CD14-positive monocyte (primary cell): ENCODE data around the gene SULT2B1. TPM values are rescaled to one million over a fixed set of nuclear protein-coding genes. Genes with fewer than 3 reads are reported as not detected.

Source experiments
- DNase-seq, 3 donors: peaks; one replicate each; pipeline ENCODE4 v3.0.0-alpha.2; 2011 to 2022
- H2AFZ ChIP-seq: 2 replicates; pipeline ENCODE4 v1.6.0; 2012; ENCODE audit warnings: mild to moderate bottlenecking, low read depth, low read length, inconsistent platforms; ENCODE audit not compliant: insufficient read depth, poor library complexity, severe bottlenecking
- H3K27ac ChIP-seq, 2 donors: 1 replicate in 1 of 2; 2 replicates in 1 of 2; pipeline ENCODE4 v1.5.1; 2012 to 2013; ENCODE audit warnings: low read length in 2 of 2, control low read depth in 1 of 2, inconsistent platforms in 1 of 2, low read depth in 1 of 2, mild to moderate bottlenecking in 1 of 2
- H3K27me3 ChIP-seq, 2 donors: one replicate each; pipeline versions ENCODE4 v1.6.0 to v1.6.1; 2011 to 2013; ENCODE audit warnings: low read length in 2 of 2; ENCODE audit not compliant: control insufficient read depth in 2 of 2, insufficient read depth in 2 of 2
- H3K36me3 ChIP-seq, 2 donors: replicated peaks in 1 of 2; 1 replicate in 1 of 2; 2 replicates in 1 of 2; pipeline versions ENCODE4 v1.5.1 to v1.6.1; 2012 to 2013; ENCODE audit warnings: low read length in 2 of 2, control low read depth in 1 of 2, inconsistent platforms in 1 of 2, mild to moderate bottlenecking in 1 of 2; ENCODE audit not compliant: insufficient read depth in 2 of 2, control insufficient read depth in 1 of 2
- H3K4me1 ChIP-seq, 2 donors: 1 replicate in 1 of 2; 2 replicates in 1 of 2; pipeline versions ENCODE4 v1.5.1 to v1.6.1; 2012 to 2013; ENCODE audit warnings: low read length in 2 of 2, control low read depth in 1 of 2, inconsistent platforms in 1 of 2, mild to moderate bottlenecking in 1 of 2, moderate library complexity in 1 of 2; ENCODE audit not compliant: insufficient read depth in 2 of 2, control insufficient read depth in 1 of 2
- H3K4me2 ChIP-seq: replicated peaks from 2 replicates; pipeline ENCODE3; 2012; ENCODE audit warnings: low read length, moderate library complexity, mild to moderate bottlenecking; ENCODE audit not compliant: poor library complexity, severe bottlenecking; ENCODE audit errors: extremely low read depth
- H3K4me3 ChIP-seq, 3 experiments: fragments of 200-600 bp in 1 of 3; sonication (generic) in 1 of 3; replicated peaks in 1 of 3; 1 replicate in 2 of 3; 2 replicates in 1 of 3; pipeline ENCODE4 v1.5.1; 2011 to 2013; ENCODE audit warnings: low read length in 3 of 3, mild to moderate bottlenecking in 3 of 3, control low read depth in 2 of 3, low read depth in 2 of 3, inconsistent platforms in 1 of 3, moderate library complexity in 1 of 3
- H3K79me2 ChIP-seq: 2 replicates; pipeline ENCODE4 v1.6.0; 2012; ENCODE audit warnings: mild to moderate bottlenecking, control low read depth, inconsistent platforms, low read length, moderate library complexity; ENCODE audit not compliant: insufficient read depth
- H3K9ac ChIP-seq: 2 replicates; pipeline ENCODE4 v1.6.0; 2017; ENCODE audit warnings: low read length, mild to moderate bottlenecking; ENCODE audit not compliant: insufficient read depth, poor library complexity, severe bottlenecking
- H3K9me3 ChIP-seq, 2 donors: replicated peaks in 1 of 2; 1 replicate in 1 of 2; 2 replicates in 1 of 2; pipeline versions ENCODE4 v1.5.1 to v1.6.1; 2012 to 2013; ENCODE audit warnings: low read length in 2 of 2, control low read depth in 1 of 2; ENCODE audit not compliant: control insufficient read depth in 1 of 2, insufficient read depth in 1 of 2
- H4K20me1 ChIP-seq: 2 replicates; pipeline ENCODE4 v1.6.0; 2012; ENCODE audit warnings: mild to moderate bottlenecking, low read length, control low read depth, moderate library complexity; ENCODE audit not compliant: insufficient read depth
- H3K27ac Mint-ChIP-seq, 7 donors: one replicate each; pipeline ENCODE4 v1.8.0; 2020; ENCODE audit warnings: mild to moderate bottlenecking in 7 of 7, mixed read lengths in 7 of 7, moderate library complexity in 6 of 7, inconsistent platforms in 2 of 7
- H3K27me3 Mint-ChIP-seq, 3 donors: one replicate each; pipeline ENCODE4 v1.8.0; 2021 to 2022; ENCODE audit warnings: low read depth in 3 of 3, mild to moderate bottlenecking in 3 of 3, mixed read lengths in 3 of 3, moderate library complexity in 3 of 3, inconsistent platforms in 1 of 3
- H3K36me3 Mint-ChIP-seq, 2 donors: one replicate each; pipeline ENCODE4 v1.8.0; 2020; ENCODE audit warnings: mixed read lengths in 2 of 2, inconsistent platforms in 1 of 2, mild to moderate bottlenecking in 1 of 2
- H3K4me1 Mint-ChIP-seq: one replicate; pipeline ENCODE4 v1.8.0; 2020; ENCODE audit warnings: mild to moderate bottlenecking, mixed read lengths
- H3K4me3 Mint-ChIP-seq, 2 donors: one replicate each; pipeline ENCODE4 v1.8.0; 2020; ENCODE audit warnings: mild to moderate bottlenecking in 2 of 2, mixed read lengths in 2 of 2, moderate library complexity in 1 of 2
- H3K9me3 Mint-ChIP-seq, 7 donors: one replicate each; pipeline ENCODE4 v1.8.0; 2020 to 2022; ENCODE audit warnings: mixed read lengths in 7 of 7, mild to moderate bottlenecking in 6 of 7, moderate library complexity in 6 of 7, inconsistent platforms in 2 of 7
- CTCF ChIP-seq: fragments of 200-600 bp; IDR thresholded peaks from one replicate; pipeline ENCODE4 v1.8.0; 2022; ENCODE audit warnings: antibody characterized with exemption, mild to moderate bottlenecking
- WGBS: methylation state at CpG from one replicate; pipeline ENCODE4 v1.1.5; 2013; ENCODE audit warnings: missing lambda C conversion rate; ENCODE audit not compliant: insufficient coverage; 5-methylcytosine and 5-hydroxymethylcytosine counted together
- intact Hi-C, 2 donors: fragments of 100-400 bp; cut with micrococcal nuclease; formaldehyde crosslinking; loops; one replicate each; pipeline versions ENCODE4 v1.15.0 to v1.15.1; 2023
- polyA plus RNA-seq, 3 donors: library from polyadenylated mRNA; depleted of rRNA in 1 of 3; unstranded in 2 of 3; stranded (reverse) in 1 of 3; fragments of 300-500 nt in 2 of 3; fragments of >200 nt in 1 of 3; fragmentation: Illumina TruSeq in 2 of 3; gene quantifications; 1 replicate in 2 of 3; 2 replicates in 1 of 3; pipeline ENCODE4 v1.2.3, GENCODE V29; 2012 to 2021

The SULT2B1 gene
- polyA plus RNA-seq, 3 donors: 0.09 to 0.40 TPM; not detected in 1

DNA sequence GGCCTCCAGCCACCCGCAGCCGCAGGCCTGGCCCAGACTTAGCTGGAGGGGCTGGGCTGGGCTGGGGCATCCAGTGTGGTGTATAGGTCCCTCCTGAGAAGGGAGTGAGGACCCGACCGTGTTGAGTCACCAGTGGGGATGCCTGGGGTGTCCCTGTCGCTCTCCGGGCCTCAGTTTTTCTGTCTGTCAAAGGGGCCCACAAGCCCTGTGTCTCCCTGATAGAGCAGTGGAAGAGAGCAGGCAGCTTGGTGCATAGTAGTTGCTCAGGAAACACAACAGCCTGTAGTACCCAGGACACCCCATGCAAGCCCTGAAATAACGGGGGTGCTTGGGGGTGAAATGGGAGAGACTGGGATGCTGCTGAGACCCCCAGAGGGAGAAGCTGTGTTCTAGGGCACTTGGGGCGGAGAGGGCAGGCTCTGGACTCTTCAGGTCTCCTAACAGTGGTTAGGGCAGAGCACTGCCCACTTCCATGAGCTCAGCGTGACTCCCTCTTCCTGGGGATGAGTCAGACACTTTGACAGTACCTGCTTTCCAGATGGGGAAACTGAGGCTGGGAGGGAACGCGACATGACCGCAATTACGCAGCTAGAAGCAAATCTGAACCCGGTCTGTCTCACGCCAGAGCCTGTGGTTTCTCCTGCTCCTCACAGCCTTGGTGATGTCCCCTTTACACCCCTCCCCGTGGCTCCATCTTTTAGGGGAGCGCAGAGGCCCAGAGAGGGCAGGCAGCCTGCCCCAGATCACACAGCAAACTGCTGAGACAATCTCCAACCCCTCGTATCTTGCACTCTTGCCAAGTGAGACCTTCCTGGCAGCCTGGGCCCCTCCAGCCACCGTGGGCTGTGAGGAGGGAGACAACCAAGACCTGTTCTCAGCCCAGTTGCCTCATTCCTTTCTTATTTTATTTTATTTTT lies 692 bp downstream of the SULT2B1 start:
- no peaks in the 10 kb centered on the region for H3K9me3 Mint-ChIP-seq
- no peak overlapping the region for H3K4me3 Mint-ChIP-seq
- Histone ChIP-seq H2AFZ (no peak overlapping the region), H3K36me3 (no peaks in the 10 kb centered on the region), H4K20me1 (no peaks in the 10 kb centered on the region), H3K9ac (no peak overlapping the region), H3K4me1 (no peaks in the 10 kb centered on the region), H3K27ac (no peak overlapping the region), H3K27me3 (no peaks in the 10 kb centered on the region), H3K79me2 (no peaks in the 10 kb centered on the region), H3K4me2 (no peak overlapping the region), H3K9me3 (no peaks in the 10 kb centered on the region), H3K4me3 (no peak overlapping the region)
- no peak for TF ChIP-seq CTCF
- DNase-seq: no peak
- H3K4me1 Mint-ChIP-seq: no peaks in the 10 kb centered on the region
- intact Hi-C loops: no loop called here
- 90% methylated on average over 14 of the region's 19 CpGs for WGBS
- H3K27me3 Mint-ChIP-seq: peaks cover 2 to 6% (median 4%) of the 10 kb centered on the region in 3 donors
- no peaks in the 10 kb centered on the region for H3K36me3 Mint-ChIP-seq
- no peak overlapping the region for H3K27ac Mint-ChIP-seq

DNA sequence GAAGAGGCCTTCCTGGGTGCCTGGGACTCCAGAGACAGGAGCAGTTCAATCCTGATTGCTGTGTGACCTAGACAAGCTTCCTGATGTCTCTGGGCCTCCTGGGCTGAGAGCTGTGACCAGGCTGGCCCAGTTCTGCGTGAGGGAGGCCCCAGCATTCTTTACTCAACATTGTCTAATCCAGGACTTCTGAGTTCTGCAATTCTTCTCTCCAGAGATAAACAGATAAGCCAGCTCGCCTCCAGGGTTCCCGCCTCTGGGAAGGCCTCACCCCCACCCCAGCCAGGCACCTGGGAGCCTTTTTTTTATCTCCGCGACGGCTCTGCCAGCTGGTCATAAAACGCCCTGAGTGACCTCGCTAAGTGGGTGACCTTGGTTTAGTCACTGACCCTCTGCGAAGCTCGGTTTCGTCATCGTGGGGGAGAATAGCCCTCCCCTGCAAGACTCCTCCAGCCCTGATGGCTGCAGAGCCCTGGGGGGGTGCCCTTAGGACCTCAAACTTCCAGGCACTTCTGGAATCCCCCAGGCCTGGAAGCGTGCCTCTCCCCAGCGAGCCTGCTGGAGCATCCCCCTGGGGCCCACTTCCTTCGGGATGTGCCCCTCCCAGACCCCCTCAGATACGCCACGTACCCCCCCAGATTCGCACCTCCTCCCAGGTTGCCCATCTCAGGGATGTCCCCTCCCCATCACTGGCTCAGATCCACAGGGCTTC lies 1.9 kb downstream of the SULT2B1 start:
- peaks cover 3 to 15% (median 8%) of the 10 kb centered on the region in 3 donors for H3K27me3 Mint-ChIP-seq
- H3K4me1 ChIP-seq: peaks cover 4 to 7% of the 10 kb centered on the region in 2 donors
- no peak overlapping the region for H3K27ac Mint-ChIP-seq
- H3K9me3 Mint-ChIP-seq: no peaks in the 10 kb centered on the region
- TF ChIP-seq CTCF: no peak
- H3K4me3 ChIP-seq: no peak overlapping the region
- no peaks in the 10 kb centered on the region for H4K20me1 ChIP-seq
- no peaks in the 10 kb centered on the region for H3K9me3 ChIP-seq
- H3K27me3 ChIP-seq: peaks cover 0 to 8% of the 10 kb centered on the region in 2 donors
- no peak overlapping the region for H3K27ac ChIP-seq
- intact Hi-C loops: no loop called here
- no peaks in the 10 kb centered on the region for H3K36me3 Mint-ChIP-seq
- no peak overlapping the region for H3K4me2 ChIP-seq
- no peak for DNase-seq
- peaks cover 7% of the 10 kb centered on the region for H3K4me1 Mint-ChIP-seq
- H2AFZ ChIP-seq: no peak overlapping the region
- H3K36me3 ChIP-seq: no peaks in the 10 kb centered on the region
- no peaks in the 10 kb centered on the region for H3K79me2 ChIP-seq
- no peak overlapping the region for H3K4me3 Mint-ChIP-seq
- no peak overlapping the region for H3K9ac ChIP-seq
- WGBS: 46% methylated on average over 18 of the region's 18 CpGs
